Right atrium auricular region (tissue), 2 donors: ENCODE measurements around the gene MGAT5. TPM values are rescaled to one million over a fixed set of nuclear protein-coding genes. Genes with fewer than 3 reads are reported as not detected.
A peak's percentile ranks its signal among the peaks of the same experiment; 100 is the strongest.

ENCODE experiments used
- DNase-seq: peaks from one replicate; pipeline ENCODE4 v3.0.0-alpha.2; 2019; ENCODE audit warnings: low spot score
- H3K27ac ChIP-seq, 2 donors: fragments of 200-600 bp; sonication (generic); 1 replicate in 1 of 2; 2 replicates in 1 of 2; pipeline ENCODE4 v1.5.1; 2016 to 2019
- H3K27me3 ChIP-seq, 2 donors: fragments of 200-600 bp; sonication (generic); one replicate each; pipeline versions ENCODE4 v1.5.1 to v1.6.0; 2017 to 2019
- H3K36me3 ChIP-seq: fragments of 200-600 bp; sonication (generic); one replicate; pipeline ENCODE4 v1.5.1; 2016
- H3K4me1 ChIP-seq, 2 donors: fragments of 200-600 bp; sonication (generic); one replicate each; pipeline versions ENCODE4 v1.5.1 to v1.6.0; 2017 to 2019
- H3K4me3 ChIP-seq, 2 donors: fragments of 200-600 bp; sonication (generic); 1 replicate in 1 of 2; 2 replicates in 1 of 2; pipeline ENCODE4 v1.5.1; 2017 to 2019; ENCODE audit warnings: mild to moderate bottlenecking in 1 of 2, moderate library complexity in 1 of 2
- H3K9me3 ChIP-seq, 2 donors: fragments of 200-600 bp; sonication (generic); one replicate each; pipeline ENCODE4 v1.5.1; 2019
- CTCF ChIP-seq, 2 donors: fragments of 200-600 bp; sonication (generic); IDR thresholded peaks; one replicate each; pipeline ENCODE4 v1.5.1; 2019; ENCODE audit warnings: antibody characterized with exemption in 2 of 2
- total RNA-seq, 2 donors: library from RNA; depleted of rRNA; stranded (reverse); fragments of >200 nt; gene quantifications; one replicate each; pipeline ENCODE4 v1.1.0, GENCODE V29; 2016

MGAT5 gene
- total RNA-seq, 2 donors from 2014 or later = 56.9 to 91.0 TPM

- Histone ChIP-seq H3K9me3 (no peaks in the 10 kb centered on the region), H3K4me1 (peaks cover 0 to 71% of the 10 kb centered on the region in 2 donors), H3K4me3 (no peak overlapping the region), H3K36me3 (no peaks in the 10 kb centered on the region), H3K27ac (peak overlapping the region; percentile 52 to 61), H3K27me3 (no peaks in the 10 kb centered on the region)
- DNase-seq = no peak
- no peak for TF ChIP-seq CTCF (IDR thresholded peaks at IDR 0.05)
Observed at GRCh38 chr2:134269972-134270735, 16.3 kb downstream of the MGAT5 start.

- no peaks in the 10 kb centered on the region for H3K27me3 ChIP-seq
- H3K4me1 ChIP-seq = peaks cover 0 to 84% of the 10 kb centered on the region in 2 donors
- H3K27ac ChIP-seq = peak overlapping the region; percentile 45 to 61
- TF ChIP-seq CTCF (IDR thresholded peaks at IDR 0.05) = no peak
- DNase-seq = no peak
- H3K9me3 ChIP-seq = no peaks in the 10 kb centered on the region
- no peaks in the 10 kb centered on the region for H3K36me3 ChIP-seq
- H3K4me3 ChIP-seq = no peak overlapping the region
Observed at GRCh38 chr2:134271758-134272157, 17.9 kb downstream of the MGAT5 start.

DNA sequence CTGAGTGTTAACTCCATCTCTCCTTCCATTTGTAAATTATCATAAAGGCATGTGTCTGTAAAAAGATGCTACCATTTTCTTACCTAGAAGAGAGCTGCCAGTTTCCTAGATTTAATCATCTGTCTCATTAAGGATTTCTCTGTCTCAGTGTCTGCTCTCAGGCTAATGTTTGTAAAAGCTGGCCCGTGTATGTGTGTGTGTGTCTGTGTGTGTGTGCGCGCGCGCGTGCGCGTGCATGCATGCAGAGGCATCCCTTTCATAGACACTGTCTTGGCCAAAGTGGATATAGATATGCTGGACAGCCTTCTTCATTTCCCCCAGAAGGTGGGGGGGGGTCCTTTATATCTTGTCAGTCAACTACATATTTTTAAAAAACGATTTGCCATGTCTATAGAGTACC lies 18.9 kb downstream of the MGAT5 start:
- peak overlapping the region in 1 of 2 donors; percentile 26 for H3K27ac ChIP-seq
- peaks cover 0 to 83% of the 10 kb centered on the region in 2 donors for H3K4me1 ChIP-seq
- no peak overlapping the region for H3K4me3 ChIP-seq
- no peaks in the 10 kb centered on the region for H3K9me3 ChIP-seq
- no peak for TF ChIP-seq CTCF (IDR thresholded peaks at IDR 0.05)
- no peaks in the 10 kb centered on the region for H3K36me3 ChIP-seq
- DNase-seq = no peak
- H3K27me3 ChIP-seq = no peaks in the 10 kb centered on the region

DNA sequence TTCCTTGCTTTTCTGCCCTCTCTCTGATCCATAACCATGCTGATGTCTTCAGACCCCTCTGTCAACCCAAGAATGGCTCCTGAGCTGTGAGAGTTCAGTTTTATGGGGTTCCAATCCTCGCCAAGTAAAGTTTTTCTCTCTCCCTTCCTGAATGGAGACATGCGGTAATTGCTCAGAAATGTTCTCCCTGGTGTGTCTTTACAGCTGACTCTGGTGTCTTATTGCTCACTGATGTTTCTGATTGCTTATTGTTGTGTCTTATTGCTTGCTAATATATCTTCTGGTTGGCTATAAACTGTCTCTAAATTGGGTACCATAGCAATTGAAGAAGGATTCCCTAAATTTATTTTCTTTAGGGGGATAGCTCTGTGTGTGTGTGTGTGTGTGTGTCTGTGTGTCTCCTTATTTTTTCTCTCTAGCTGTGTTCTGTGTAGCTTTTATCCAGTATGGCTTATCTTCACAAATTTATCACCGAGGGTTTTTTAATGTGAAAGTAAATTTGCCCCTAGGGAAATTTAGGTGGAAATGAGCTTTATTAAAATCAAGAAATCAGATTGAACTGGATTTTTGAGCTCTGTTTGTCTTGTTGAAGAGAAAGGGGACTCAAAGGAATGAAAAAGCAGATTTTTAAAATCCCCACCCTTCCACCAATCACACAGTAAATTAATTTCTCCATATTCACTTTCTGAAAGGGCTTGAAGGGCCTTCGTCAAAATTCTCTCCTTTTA lies 19.5 kb downstream of the MGAT5 start:
- Histone ChIP-seq H3K9me3 (no peaks in the 10 kb centered on the region), H3K36me3 (no peaks in the 10 kb centered on the region), H3K4me3 (no peak overlapping the region), H3K27ac (peak overlapping the region; percentile 26 to 37), H3K27me3 (no peaks in the 10 kb centered on the region), H3K4me1 (peaks cover 0 to 82% of the 10 kb centered on the region in 2 donors)
- TF ChIP-seq CTCF (IDR thresholded peaks at IDR 0.05) = no peak
- DNase-seq = no peak

GRCh38 chr2:134274121-134274520 lies 20.2 kb downstream of the MGAT5 start:
- peak overlapping the region in 1 of 2 donors; percentile 37 for H3K27ac ChIP-seq
- H3K27me3 ChIP-seq = no peaks in the 10 kb centered on the region
- no peaks in the 10 kb centered on the region for H3K36me3 ChIP-seq
- DNase-seq = no peak
- H3K9me3 ChIP-seq = no peaks in the 10 kb centered on the region
- peaks cover 0 to 84% of the 10 kb centered on the region in 2 donors for H3K4me1 ChIP-seq
- TF ChIP-seq CTCF (IDR thresholded peaks at IDR 0.05) = no peak
- H3K4me3 ChIP-seq = no peak overlapping the region
